ENCODE results near the gene TBRG1. TPM values are rescaled to one million over a fixed set of nuclear protein-coding genes. Genes with fewer than 3 reads are reported as not detected.

Gene TBRG1
- total RNA-seq, 1 donor from 2014 or later: 29.4 TPM

GRCh38 chr11:124643042-124643604 is 20.5 kb downstream of the TBRG1 start:
- Mint-ChIP-seq H3K4me1 (ENCODE audit: unreplicated experiment) (peaks cover 6% of the 10 kb centered on the region), H3K27ac (no peak overlapping the region), H3K27me3 (no peaks in the 10 kb centered on the region), H3K4me3 (no peak overlapping the region), H3K9me3 (no peaks in the 10 kb centered on the region), H3K36me3 (peaks cover 8% of the 10 kb centered on the region)
- no peak for TF ChIP-seq CTCF (conservative IDR thresholded peaks at IDR 0.05)
- no peak for DNase-seq (ENCODE audit: extremely low spot score, unreplicated experiment)

GRCh38 chr11:124643605-124644425 is 21.2 kb downstream of the TBRG1 start:
- H3K36me3 Mint-ChIP-seq: peaks cover 4% of the 10 kb centered on the region
- H3K27ac Mint-ChIP-seq: no peak overlapping the region

GRCh38 chr11:124644426-124645280 is 22.0 kb downstream of the TBRG1 start:
- Mint-ChIP-seq H3K36me3 (peaks cover 4% of the 10 kb centered on the region), H3K27ac (peak overlapping the region; percentile 8), H3K9me3 (no peaks in the 10 kb centered on the region), H3K4me1 (ENCODE audit: unreplicated experiment) (peaks cover 6% of the 10 kb centered on the region), H3K4me3 (peak overlapping the region; percentile 3), H3K27me3 (no peaks in the 10 kb centered on the region)
- DNase-seq (ENCODE audit: extremely low spot score, unreplicated experiment): no peak
- peak; percentile 93 for TF ChIP-seq CTCF (conservative IDR thresholded peaks at IDR 0.05)

More at GRCh38 chr11:124643605-124644425, 21.2 kb downstream of the TBRG1 start:
- TF ChIP-seq CTCF (conservative IDR thresholded peaks at IDR 0.05): no peak
- Mint-ChIP-seq H3K4me1 (ENCODE audit: unreplicated experiment) (peaks cover 6% of the 10 kb centered on the region), H3K27me3 (no peaks in the 10 kb centered on the region), H3K4me3 (no peak overlapping the region), H3K9me3 (no peaks in the 10 kb centered on the region)
- no peak for DNase-seq (ENCODE audit: extremely low spot score, unreplicated experiment)

- Mint-ChIP-seq H3K27me3 (no peaks in the 10 kb centered on the region), H3K4me1 (ENCODE audit: unreplicated experiment) (peaks cover 6% of the 10 kb centered on the region), H3K4me3 (no peak overlapping the region), H3K9me3 (no peaks in the 10 kb centered on the region), H3K27ac (no peak overlapping the region), H3K36me3 (peaks cover 4% of the 10 kb centered on the region)
- no peak for DNase-seq (ENCODE audit: extremely low spot score, unreplicated experiment)
- no peak for TF ChIP-seq CTCF (conservative IDR thresholded peaks at IDR 0.05)
These were observed 23.5 kb downstream of the TBRG1 start for GRCh38 chr11:124646148-124646547.

- Mint-ChIP-seq H3K27me3 (no peaks in the 10 kb centered on the region), H3K9me3 (no peaks in the 10 kb centered on the region), H3K27ac (no peak overlapping the region)
These were observed 25.9 kb downstream of the TBRG1 start for GRCh38 chr11:124648610-124649009.

More at GRCh38 chr11:124648610-124649009, 25.9 kb downstream of the TBRG1 start:
- Mint-ChIP-seq H3K36me3 (peaks cover 4% of the 10 kb centered on the region), H3K4me1 (ENCODE audit: unreplicated experiment) (peaks cover 6% of the 10 kb centered on the region), H3K4me3 (no peak overlapping the region)
- TF ChIP-seq CTCF (conservative IDR thresholded peaks at IDR 0.05): no peak
- no peak for DNase-seq (ENCODE audit: extremely low spot score, unreplicated experiment)
